ENCODE measurements around the gene SLC25A44. TPM values are rescaled to one million over a fixed set of nuclear protein-coding genes. Genes with fewer than 3 reads are reported as not detected.

Gene SLC25A44
- total RNA-seq, 4 donors from 2014 or later, result 9.6 to 19.9 (median 18.9) TPM

GRCh38 chr1:156167536-156167935 lies 26.4 kb upstream of the SLC25A44 start:
- no peak for DNase-seq
- H3K36me3 ChIP-seq, result no peaks in the 10 kb centered on the region
- H3K4me1 ChIP-seq, result no peaks in the 10 kb centered on the region
- no peaks in the 10 kb centered on the region for H3K9me3 ChIP-seq
- no peak overlapping the region for H3K4me3 ChIP-seq
- in situ Hi-C loops (cut with MboI; ENCODE audit: low pct_ligation_motif_present in 1 of 4, low pct_unique_long_range_greater_than_20kb in 1 of 4, low sequenced_read_pairs in 3 of 4) (no loop called here), intact Hi-C loops (cut with DNase I; ENCODE audit: low total_unique reads) (no loop called here)
- H3K27ac ChIP-seq, result no peak overlapping the region
- no peaks in the 10 kb centered on the region for H3K27me3 ChIP-seq
- TF ChIP-seq EP300 (IDR thresholded peaks at IDR 0.05; ENCODE audit: low read depth) (no peak), CTCF (IDR thresholded peaks at IDR 0.05) (no peak), POLR2A (IDR thresholded peaks at IDR 0.05) (no peak), POLR2AphosphoS5 (IDR thresholded peaks at IDR 0.05) (no peak)
- 72 to 85% methylated on average over 5 of the region's 5 CpGs for WGBS, 2 donors (ENCODE audit: low coverage in 1 of 2)

- in situ Hi-C loops (cut with MboI; ENCODE audit: low pct_ligation_motif_present in 1 of 4, low pct_unique_long_range_greater_than_20kb in 1 of 4, low sequenced_read_pairs in 3 of 4) (no loop called here), intact Hi-C loops (cut with DNase I; ENCODE audit: low total_unique reads) (loop anchor here (2.0 kb wide), 1 partner anchor 78 kb away; no protein-coding TSS in a partner anchor)
- 79 to 84% methylated on average over 4 to 9 of the region's 9 CpGs for WGBS, 2 donors (ENCODE audit: low coverage in 1 of 2)
- H3K36me3 ChIP-seq, result no peaks in the 10 kb centered on the region
- no peaks in the 10 kb centered on the region for H3K4me1 ChIP-seq
- H3K27ac ChIP-seq, result no peak overlapping the region
- no peak for DNase-seq
- H3K9me3 ChIP-seq, result no peaks in the 10 kb centered on the region
- H3K27me3 ChIP-seq, result no peaks in the 10 kb centered on the region
- H3K4me3 ChIP-seq, result no peak overlapping the region
- TF ChIP-seq POLR2A (IDR thresholded peaks at IDR 0.05), result no peak
- no peak for TF ChIP-seq EP300 (IDR thresholded peaks at IDR 0.05; ENCODE audit: low read depth)
- no peak for TF ChIP-seq CTCF (IDR thresholded peaks at IDR 0.05)
- TF ChIP-seq POLR2AphosphoS5 (IDR thresholded peaks at IDR 0.05), result no peak
These were observed 21.0 kb upstream of the SLC25A44 start for GRCh38 chr1:156172696-156173470.

GRCh38 chr1:156176610-156177210 lies 17.2 kb upstream of the SLC25A44 start:
- no peak overlapping the region for H3K4me3 ChIP-seq
- no peaks in the 10 kb centered on the region for H3K9me3 ChIP-seq
- H3K27ac ChIP-seq, result no peak overlapping the region
- H3K4me1 ChIP-seq, result no peaks in the 10 kb centered on the region
- in situ Hi-C loops (cut with MboI; ENCODE audit: low pct_ligation_motif_present in 1 of 4, low pct_unique_long_range_greater_than_20kb in 1 of 4, low sequenced_read_pairs in 3 of 4), result no loop called here
- intact Hi-C loops (cut with DNase I; ENCODE audit: low total_unique reads), result no loop called here
- DNase-seq, result no peak
- no peaks in the 10 kb centered on the region for H3K27me3 ChIP-seq
- TF ChIP-seq POLR2A (IDR thresholded peaks at IDR 0.05) (no peak), CTCF (IDR thresholded peaks at IDR 0.05) (no peak), EP300 (IDR thresholded peaks at IDR 0.05; ENCODE audit: low read depth) (no peak), POLR2AphosphoS5 (IDR thresholded peaks at IDR 0.05) (no peak)
- no peaks in the 10 kb centered on the region for H3K36me3 ChIP-seq
- WGBS, 2 donors (ENCODE audit: low coverage in 1 of 2), result 92% methylated on average over 7 of the region's 12 CpGs; no CpG with 5 or more reads in 1 of the 2 donors

GRCh38 chr1:156177919-156178654 lies 15.8 kb upstream of the SLC25A44 start:
- DNase-seq, result no peak
- Histone ChIP-seq H3K4me3 (no peak overlapping the region), H3K27me3 (no peaks in the 10 kb centered on the region), H3K27ac (no peak overlapping the region), H3K4me1 (no peaks in the 10 kb centered on the region), H3K9me3 (no peaks in the 10 kb centered on the region), H3K36me3 (no peaks in the 10 kb centered on the region)
- WGBS, 2 donors (ENCODE audit: low coverage in 1 of 2), result 74 to 77% methylated on average over 4 to 7 of the region's 7 CpGs
- TF ChIP-seq POLR2A (IDR thresholded peaks at IDR 0.05) (no peak), EP300 (IDR thresholded peaks at IDR 0.05; ENCODE audit: low read depth) (no peak), CTCF (IDR thresholded peaks at IDR 0.05) (no peak), POLR2AphosphoS5 (IDR thresholded peaks at IDR 0.05) (no peak)
- intact Hi-C loops (cut with DNase I; ENCODE audit: low total_unique reads), result no loop called here
- in situ Hi-C loops (cut with MboI; ENCODE audit: low pct_ligation_motif_present in 1 of 4, low pct_unique_long_range_greater_than_20kb in 1 of 4, low sequenced_read_pairs in 3 of 4), result no loop called here
